HCT116 (cell line): ENCODE results near the gene SHISA7. TPM values are rescaled to one million over a fixed set of nuclear protein-coding genes. Genes with fewer than 3 reads are reported as not detected.

Experiments used
- ATAC-seq: fragments of 200-7000 bp; cut with Tn5 transposase; 2 replicates; pipeline ENCODE4 v1.9.1; 2020; ENCODE audit warnings: mild to moderate bottlenecking, moderate library complexity
- BruUV-seq: library from RNA; stranded (reverse); fragments of 400-500 nt; replicated peaks from 2 replicates; lab custom pipeline; 2021; lab: Mats Ljungman, UMichigan
- CTCF ChIA-PET: fragments of 300-600 bp; sonication (Branson Sonifier 250); formaldehyde crosslinking; loops from one replicate; lab custom pipeline; 2021; ENCODE audit warnings: antibody characterized with exemption; lab: Charles Lee
- POLR2A ChIA-PET: fragments of 300-600, 350-600 bp; sonication (Branson Sonifier 250); formaldehyde crosslinking; loops from one replicate; lab custom pipeline; 2021; ENCODE audit warnings: antibody characterized with exemption; lab: Charles Lee
- RAD21 ChIA-PET, 2 experiments: fragments of 300-600 bp; sonication (Branson Sonifier 250); formaldehyde crosslinking; loops; one replicate each; lab custom pipeline; 2023; ENCODE audit warnings: low total read pairs in 2 of 2; ENCODE audit not compliant: uncharacterized antibody in 2 of 2, unreplicated experiment in 2 of 2, low non-redundant PET in 1 of 2; lab: Charles Lee
- DNase-seq: peaks from one replicate; pipeline ENCODE4 v3.0.0-alpha.2; 2010; ENCODE audit warnings: low read depth, low spot score
- H2AFZ ChIP-seq: fragments of 200-600 bp; shearing (Covaris generic), sonication (generic); 2 replicates; pipeline ENCODE4 v1.6.1; 2017; ENCODE audit warnings: low read depth, mixed run types, mixed read lengths, antibody characterized with exemption, low read length; ENCODE audit not compliant: poor library complexity, severe bottlenecking
- H3K27ac ChIP-seq: 2 replicates; pipeline ENCODE4 v1.5.1; 2012; ENCODE audit warnings: low read depth, low read length
- H3K27me3 ChIP-seq: fragments of 200-600 bp; sonication (generic); 2 replicates; pipeline ENCODE4 v1.6.1; 2016; ENCODE audit warnings: mixed run types, low read length, mixed read lengths; ENCODE audit not compliant: insufficient read depth
- H3K36me3 ChIP-seq, 2 experiments: fragments of 200-500 bp in 1 of 2; fragments of 200-600 bp in 1 of 2; sonication (Bioruptor generic) in 1 of 2; sonication (generic) in 1 of 2; 2 replicates each; pipeline versions ENCODE4 v1.5.1 to v1.6.1; 2014 to 2016; ENCODE audit warnings: low read length in 2 of 2, inconsistent platforms in 1 of 2, mixed read lengths in 1 of 2, mixed run types in 1 of 2; ENCODE audit not compliant: insufficient read depth in 2 of 2, control insufficient read depth in 1 of 2
- H3K4me1 ChIP-seq, 2 experiments: fragments of 200-600 bp in 1 of 2; sonication (generic) in 1 of 2; 2 replicates each; pipeline versions ENCODE4 v1.5.1 to v1.6.1; 2012 to 2017; ENCODE audit warnings: low read length in 2 of 2, inconsistent platforms in 1 of 2, mild to moderate bottlenecking in 1 of 2, mixed read lengths in 1 of 2, mixed run types in 1 of 2, moderate library complexity in 1 of 2; ENCODE audit not compliant: insufficient read depth in 2 of 2, control insufficient read depth in 1 of 2
- H3K4me2 ChIP-seq: fragments of 200-600 bp; sonication (generic); 2 replicates; pipeline ENCODE4 v1.6.1; 2017; ENCODE audit warnings: mixed run types, low read length, mixed read lengths
- H3K4me3 ChIP-seq, 2 experiments: fragments of 200-600 bp in 1 of 2; sonication (generic) in 1 of 2; replicated peaks in 1 of 2; 2 replicates each; pipeline ENCODE4 v1.5.1; 2011 to 2016; ENCODE audit warnings: low read length in 2 of 2, control low read depth in 1 of 2, low read depth in 1 of 2, mild to moderate bottlenecking in 1 of 2, mixed read lengths in 1 of 2, mixed run types in 1 of 2
- H3K79me2 ChIP-seq: fragments of 200-600 bp; sonication (generic); 2 replicates; pipeline ENCODE4 v1.6.1; 2017; ENCODE audit warnings: mild to moderate bottlenecking, mixed run types, low read length, moderate library complexity, mixed read lengths; ENCODE audit not compliant: insufficient read depth
- H3K9ac ChIP-seq: fragments of 200-600 bp; sonication (generic); 2 replicates; pipeline ENCODE4 v1.6.1; 2016; ENCODE audit warnings: low read length, mixed read lengths
- H3K9me2 ChIP-seq: fragments of 200-600 bp; sonication (generic), shearing (Covaris generic); 2 replicates; pipeline ENCODE4 v1.6.1; 2017; ENCODE audit warnings: mixed run types, mild to moderate bottlenecking, moderate library complexity; ENCODE audit not compliant: insufficient read depth
- H3K9me3 ChIP-seq, 2 experiments: fragments of 200-500 bp in 1 of 2; fragments of 200-600 bp in 1 of 2; sonication (Bioruptor generic) in 1 of 2; sonication (generic) in 1 of 2; 2 replicates each; pipeline ENCODE4 v1.6.1; 2014 to 2017; ENCODE audit warnings: low read length in 2 of 2, mixed read lengths in 2 of 2, inconsistent platforms in 1 of 2, low read depth in 1 of 2, mild to moderate bottlenecking in 1 of 2, mixed run types in 1 of 2, moderate library complexity in 1 of 2; ENCODE audit not compliant: control insufficient read depth in 1 of 2, insufficient read depth in 1 of 2
- H4K20me1 ChIP-seq: fragments of 200-600 bp; sonication (generic), shearing (Covaris generic); 2 replicates; pipeline ENCODE4 v1.6.1; 2017; ENCODE audit warnings: mixed run types, mild to moderate bottlenecking, moderate library complexity; ENCODE audit not compliant: insufficient read depth
- CBX3 ChIP-seq: IDR thresholded peaks from 2 replicates; pipeline ENCODE4 v1.6.1; 2012; ENCODE audit warnings: low read depth
- CEBPB ChIP-seq: IDR thresholded peaks from 2 replicates; pipeline ENCODE4 v1.6.1; 2012; ENCODE audit warnings: low read depth
- ELF1 ChIP-seq: IDR thresholded peaks from 2 replicates; pipeline ENCODE4 v1.6.1; 2012; ENCODE audit warnings: low read depth, borderline replicate concordance
- EZH2 ChIP-seq: fragments of 200-600 bp; sonication (generic); IDR thresholded peaks from 2 replicates; pipeline ENCODE4 v1.6.1; 2017; ENCODE audit warnings: antibody characterized with exemption, mixed run types
- EZH2phosphoT487 ChIP-seq: fragments of 200-600 bp; IDR thresholded peaks from 2 replicates; pipeline ENCODE4 v1.6.1; 2018; ENCODE audit warnings: antibody characterized with exemption, borderline replicate concordance
- FOSL1 ChIP-seq: IDR thresholded peaks from 2 replicates; pipeline ENCODE4 v1.6.1; 2012; ENCODE audit warnings: low read depth
- JUND ChIP-seq: IDR thresholded peaks from 2 replicates; pipeline ENCODE4 v1.6.1; 2012
- POLR2A ChIP-seq: IDR thresholded peaks from 2 replicates; pipeline ENCODE4 v1.7.0; 2011; ENCODE audit warnings: borderline replicate concordance; ENCODE audit not compliant: insufficient read depth, insufficient read length; ENCODE audit errors: extremely low read depth
- SIN3A ChIP-seq: IDR thresholded peaks from 2 replicates; pipeline ENCODE4 v1.6.1; 2012; ENCODE audit warnings: low read depth
- SRF ChIP-seq: IDR thresholded peaks from 2 replicates; pipeline ENCODE4 v1.6.1; 2012; ENCODE audit warnings: low read depth
- TCF7L2 ChIP-seq: IDR thresholded peaks from 2 replicates; pipeline ENCODE4 v1.7.0; 2011; ENCODE audit warnings: borderline replicate concordance, inconsistent platforms; ENCODE audit not compliant: insufficient read depth, insufficient read length; ENCODE audit errors: extremely low read depth
- YY1 ChIP-seq: IDR thresholded peaks from 2 replicates; pipeline ENCODE4 v1.6.1; 2011; ENCODE audit warnings: low read length, low read depth, moderate library complexity, mild to moderate bottlenecking; ENCODE audit not compliant: insufficient replicate concordance; ENCODE audit errors: extremely low read depth
- ZFX ChIP-seq: fragments of 450-650 bp; IDR thresholded peaks from 2 replicates; pipeline ENCODE4 v1.6.1; 2017
- ZNF274 ChIP-seq: fragments of 200-500 bp; sonication (Bioruptor generic); IDR thresholded peaks from 2 replicates; pipeline ENCODE4 v1.6.1; 2014; ENCODE audit warnings: mild to moderate bottlenecking, low read depth, low read length, inconsistent platforms
- intact Hi-C: fragments of 100-400 bp; cut with micrococcal nuclease; formaldehyde crosslinking; loops from 2 replicates; pipeline ENCODE4 v1.10.0; 2022
- total RNA-seq: library from RNA; stranded (reverse); gene quantifications from one replicate; pipeline ENCODE4 v1.2.1, GENCODE V29; 2021; ENCODE audit not compliant: unreplicated experiment
- TF ChIP-seq, protein P1 (sequence below): IDR thresholded peaks from 2 replicates; pipeline ENCODE4 v1.6.1; 2012
- TF ChIP-seq, protein P2 (sequence below): IDR thresholded peaks from 2 replicates; pipeline ENCODE4 v1.6.1; 2012
- TF ChIP-seq, protein P3 (sequence below): IDR thresholded peaks from 2 replicates; pipeline ENCODE4 v1.6.1; 2011; ENCODE audit warnings: mild to moderate bottlenecking, low read length, moderate library complexity; ENCODE audit not compliant: insufficient replicate concordance; ENCODE audit errors: extremely low read depth
- TF ChIP-seq, protein P4 (sequence below), 3 experiments: fragments of 200-600 bp in 1 of 3; sonication (generic) in 1 of 3; IDR thresholded peaks in 2 of 3; conservative IDR thresholded peaks in 1 of 3; 2 replicates each; pipeline ENCODE4 v1.5.1; 2012 to 2017; ENCODE audit warnings: low read depth in 2 of 3, low read length in 2 of 3, antibody characterized with exemption in 1 of 3, borderline replicate concordance in 1 of 3, control low read depth in 1 of 3, mild to moderate bottlenecking in 1 of 3, mixed read lengths in 1 of 3, mixed run types in 1 of 3, moderate library complexity in 1 of 3; ENCODE audit not compliant: insufficient read depth in 1 of 3
- TF ChIP-seq, protein P5 (sequence below): IDR thresholded peaks from 2 replicates; pipeline ENCODE4 v1.6.1; 2012; ENCODE audit warnings: low read depth

SHISA7 gene
- total RNA-seq, 1 experiment from 2014 or later: not detected

DNA sequence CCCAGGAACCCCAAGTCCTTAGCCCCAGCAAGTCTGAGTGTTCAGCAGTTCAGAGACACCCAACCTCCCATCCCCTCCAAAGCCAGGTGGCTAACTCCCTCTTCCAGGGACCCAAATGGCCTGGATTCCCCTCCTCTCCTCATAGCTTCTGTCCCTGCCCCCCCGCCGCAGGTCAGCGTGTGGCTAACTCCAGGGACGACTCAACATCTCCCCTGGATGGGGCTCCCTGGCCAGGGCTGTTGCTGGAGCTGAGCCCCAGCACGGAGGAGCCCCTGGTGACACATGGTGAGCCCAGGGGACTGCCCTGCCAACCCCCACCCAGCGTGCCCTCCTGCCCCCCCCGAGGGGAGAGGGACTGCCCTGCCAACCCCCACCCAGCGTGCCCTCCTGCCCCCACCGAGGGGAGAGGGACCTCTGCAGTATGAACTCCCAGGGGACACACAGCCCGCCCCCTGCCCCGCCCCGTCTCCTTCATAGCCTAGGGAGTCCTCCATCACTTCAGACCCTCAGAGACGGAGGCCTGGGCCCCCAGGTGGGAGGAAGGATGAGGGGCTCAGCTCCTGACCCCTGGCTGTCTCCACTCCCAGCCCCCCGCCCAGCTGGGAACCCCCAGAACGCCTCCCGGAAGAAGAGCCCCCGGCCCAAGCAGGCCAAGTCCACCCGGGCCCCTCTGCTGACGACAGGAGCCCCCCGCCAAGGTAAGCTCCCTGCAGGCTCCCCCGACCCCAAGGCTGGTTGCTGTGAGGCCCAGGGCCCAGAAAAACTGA, 46.8 kb upstream of the SHISA7 start:
- Histone ChIP-seq H3K9me3 (no peaks in the 10 kb centered on the region), H3K36me3 (no peaks in the 10 kb centered on the region), H2AFZ (no peak overlapping the region), H3K4me2 (no peak overlapping the region), H3K27me3 (no peaks in the 10 kb centered on the region), H3K9ac (no peak overlapping the region), H3K9me2 (no peaks in the 10 kb centered on the region), H3K4me3 (no peak overlapping the region), H3K27ac (no peak overlapping the region), H3K79me2 (peaks cover 7% of the 10 kb centered on the region; the same call in 1 of the 2 replicates), H3K4me1 (peaks cover 5 to 26% of the 10 kb centered on the region in 2 experiments; a peak in 3 of 4 replicates), H4K20me1 (no peaks in the 10 kb centered on the region)
- intact Hi-C loops: no loop called here
- DNase-seq (no peak), ATAC-seq (no peak)
- CTCF ChIA-PET: no interaction called here
- POLR2A ChIA-PET: no interaction called here
- BruUV-seq: no TSS peak
- TF ChIP-seq ZNF274: no peak
- no peak for TF ChIP-seq CEBPB
- TF ChIP-seq EZH2phosphoT487: no peak
- TF ChIP-seq, protein P1, sequence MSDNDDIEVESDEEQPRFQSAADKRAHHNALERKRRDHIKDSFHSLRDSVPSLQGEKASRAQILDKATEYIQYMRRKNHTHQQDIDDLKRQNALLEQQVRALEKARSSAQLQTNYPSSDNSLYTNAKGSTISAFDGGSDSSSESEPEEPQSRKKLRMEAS: no peak
- TF ChIP-seq FOSL1: no peak
- no peak for TF ChIP-seq YY1
- TF ChIP-seq JUND: no peak
- TF ChIP-seq TCF7L2: no peak
- TF ChIP-seq ELF1: no peak
- TF ChIP-seq, protein P2, sequence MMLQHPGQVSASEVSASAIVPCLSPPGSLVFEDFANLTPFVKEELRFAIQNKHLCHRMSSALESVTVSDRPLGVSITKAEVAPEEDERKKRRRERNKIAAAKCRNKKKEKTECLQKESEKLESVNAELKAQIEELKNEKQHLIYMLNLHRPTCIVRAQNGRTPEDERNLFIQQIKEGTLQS: no peak
- no peak for TF ChIP-seq ZFX
- TF ChIP-seq, protein P3, sequence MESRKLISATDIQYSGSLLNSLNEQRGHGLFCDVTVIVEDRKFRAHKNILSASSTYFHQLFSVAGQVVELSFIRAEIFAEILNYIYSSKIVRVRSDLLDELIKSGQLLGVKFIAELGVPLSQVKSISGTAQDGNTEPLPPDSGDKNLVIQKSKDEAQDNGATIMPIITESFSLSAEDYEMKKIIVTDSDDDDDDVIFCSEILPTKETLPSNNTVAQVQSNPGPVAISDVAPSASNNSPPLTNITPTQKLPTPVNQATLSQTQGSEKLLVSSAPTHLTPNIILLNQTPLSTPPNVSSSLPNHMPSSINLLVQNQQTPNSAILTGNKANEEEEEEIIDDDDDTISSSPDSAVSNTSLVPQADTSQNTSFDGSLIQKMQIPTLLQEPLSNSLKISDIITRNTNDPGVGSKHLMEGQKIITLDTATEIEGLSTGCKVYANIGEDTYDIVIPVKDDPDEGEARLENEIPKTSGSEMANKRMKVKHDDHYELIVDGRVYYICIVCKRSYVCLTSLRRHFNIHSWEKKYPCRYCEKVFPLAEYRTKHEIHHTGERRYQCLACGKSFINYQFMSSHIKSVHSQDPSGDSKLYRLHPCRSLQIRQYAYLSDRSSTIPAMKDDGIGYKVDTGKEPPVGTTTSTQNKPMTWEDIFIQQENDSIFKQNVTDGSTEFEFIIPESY: no peak
- TF ChIP-seq CBX3: no peak
- no peak for TF ChIP-seq POLR2A
- TF ChIP-seq, protein P4, sequence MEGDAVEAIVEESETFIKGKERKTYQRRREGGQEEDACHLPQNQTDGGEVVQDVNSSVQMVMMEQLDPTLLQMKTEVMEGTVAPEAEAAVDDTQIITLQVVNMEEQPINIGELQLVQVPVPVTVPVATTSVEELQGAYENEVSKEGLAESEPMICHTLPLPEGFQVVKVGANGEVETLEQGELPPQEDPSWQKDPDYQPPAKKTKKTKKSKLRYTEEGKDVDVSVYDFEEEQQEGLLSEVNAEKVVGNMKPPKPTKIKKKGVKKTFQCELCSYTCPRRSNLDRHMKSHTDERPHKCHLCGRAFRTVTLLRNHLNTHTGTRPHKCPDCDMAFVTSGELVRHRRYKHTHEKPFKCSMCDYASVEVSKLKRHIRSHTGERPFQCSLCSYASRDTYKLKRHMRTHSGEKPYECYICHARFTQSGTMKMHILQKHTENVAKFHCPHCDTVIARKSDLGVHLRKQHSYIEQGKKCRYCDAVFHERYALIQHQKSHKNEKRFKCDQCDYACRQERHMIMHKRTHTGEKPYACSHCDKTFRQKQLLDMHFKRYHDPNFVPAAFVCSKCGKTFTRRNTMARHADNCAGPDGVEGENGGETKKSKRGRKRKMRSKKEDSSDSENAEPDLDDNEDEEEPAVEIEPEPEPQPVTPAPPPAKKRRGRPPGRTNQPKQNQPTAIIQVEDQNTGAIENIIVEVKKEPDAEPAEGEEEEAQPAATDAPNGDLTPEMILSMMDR (IDR thresholded peaks at IDR 0.05 in 2 of 3, conservative IDR thresholded peaks at IDR 0.05 in 1 of 3; ENCODE audit: borderline replicate concordance in 1 of 3, insufficient read depth in 1 of 3, low read depth in 2 of 3, low read length in 2 of 3): no peak
- TF ChIP-seq SIN3A: no peak
- no peak for TF ChIP-seq EZH2
- TF ChIP-seq, protein P5, sequence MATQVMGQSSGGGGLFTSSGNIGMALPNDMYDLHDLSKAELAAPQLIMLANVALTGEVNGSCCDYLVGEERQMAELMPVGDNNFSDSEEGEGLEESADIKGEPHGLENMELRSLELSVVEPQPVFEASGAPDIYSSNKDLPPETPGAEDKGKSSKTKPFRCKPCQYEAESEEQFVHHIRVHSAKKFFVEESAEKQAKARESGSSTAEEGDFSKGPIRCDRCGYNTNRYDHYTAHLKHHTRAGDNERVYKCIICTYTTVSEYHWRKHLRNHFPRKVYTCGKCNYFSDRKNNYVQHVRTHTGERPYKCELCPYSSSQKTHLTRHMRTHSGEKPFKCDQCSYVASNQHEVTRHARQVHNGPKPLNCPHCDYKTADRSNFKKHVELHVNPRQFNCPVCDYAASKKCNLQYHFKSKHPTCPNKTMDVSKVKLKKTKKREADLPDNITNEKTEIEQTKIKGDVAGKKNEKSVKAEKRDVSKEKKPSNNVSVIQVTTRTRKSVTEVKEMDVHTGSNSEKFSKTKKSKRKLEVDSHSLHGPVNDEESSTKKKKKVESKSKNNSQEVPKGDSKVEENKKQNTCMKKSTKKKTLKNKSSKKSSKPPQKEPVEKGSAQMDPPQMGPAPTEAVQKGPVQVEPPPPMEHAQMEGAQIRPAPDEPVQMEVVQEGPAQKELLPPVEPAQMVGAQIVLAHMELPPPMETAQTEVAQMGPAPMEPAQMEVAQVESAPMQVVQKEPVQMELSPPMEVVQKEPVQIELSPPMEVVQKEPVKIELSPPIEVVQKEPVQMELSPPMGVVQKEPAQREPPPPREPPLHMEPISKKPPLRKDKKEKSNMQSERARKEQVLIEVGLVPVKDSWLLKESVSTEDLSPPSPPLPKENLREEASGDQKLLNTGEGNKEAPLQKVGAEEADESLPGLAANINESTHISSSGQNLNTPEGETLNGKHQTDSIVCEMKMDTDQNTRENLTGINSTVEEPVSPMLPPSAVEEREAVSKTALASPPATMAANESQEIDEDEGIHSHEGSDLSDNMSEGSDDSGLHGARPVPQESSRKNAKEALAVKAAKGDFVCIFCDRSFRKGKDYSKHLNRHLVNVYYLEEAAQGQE: no peak
- TF ChIP-seq SRF: no peak
- RAD21 ChIA-PET: no interaction called here
